GM12878 (cell line): ENCODE data around the gene COTL1. TPM values are rescaled to one million over a fixed set of nuclear protein-coding genes. Genes with fewer than 3 reads are reported as not detected.

Experiments
- ATAC-seq: fragments of 200-7000 bp; cut with Tn5 transposase; 3 replicates; pipeline ENCODE4 v1.9.1; 2020; ENCODE audit warnings: mild to moderate bottlenecking, moderate library complexity
- BruUV-seq: library from RNA; stranded (reverse); fragments of 400-500 nt; replicated peaks from 2 replicates; lab custom pipeline; 2021; lab: Mats Ljungman, UMichigan
- CTCF ChIA-PET: fragments of 300-600 bp; sonication (Branson Sonifier 250); formaldehyde crosslinking; extraction: SDS; loops from one replicate; lab custom pipeline; 2021; ENCODE audit warnings: inconsistent platforms; lab: Yijun Ruan, JAX
- POLR2A ChIA-PET: fragments of 350-600 bp; formaldehyde crosslinking; extraction: SDS; loops from one replicate; lab custom pipeline; 2021; ENCODE audit warnings: inconsistent platforms; lab: Charles Lee
- RAD21 ChIA-PET: fragments of 300-600 bp; sonication (Branson Sonifier 250); formaldehyde crosslinking; loops from one replicate; lab custom pipeline; 2023; ENCODE audit warnings: antibody characterized with exemption; ENCODE audit not compliant: unreplicated experiment; lab: Charles Lee
- SMC1A ChIA-PET: fragments of 300-600 bp; sonication (Branson Sonifier 250); formaldehyde crosslinking; loops from one replicate; lab custom pipeline; 2023; ENCODE audit not compliant: unreplicated experiment, uncharacterized antibody; lab: Charles Lee
- DNase-seq: peaks from one replicate; pipeline ENCODE4 v3.0.0-alpha.2; 2011; ENCODE audit warnings: low read depth, low spot score
- FAIRE-seq: peaks from 3 replicates; lab custom pipeline; 2011; peaks lifted over from hg19 to GRCh38; lab: Jason Lieb, UNC
- H2AFZ ChIP-seq: 2 replicates; pipeline ENCODE4 v1.6.0; 2011; ENCODE audit warnings: low read depth, low read length, control low read depth; ENCODE audit not compliant: control insufficient read depth
- H3K27ac ChIP-seq: 2 replicates; pipeline ENCODE4 v1.5.1; 2011; ENCODE audit warnings: control low read depth; ENCODE audit not compliant: control insufficient read depth, insufficient read depth
- H3K27me3 ChIP-seq, 2 experiments: replicated peaks in 1 of 2; 2 replicates each; pipeline versions ENCODE4 v1.6.0 to v1.6.1; 2011; ENCODE audit warnings: low read length in 1 of 2; ENCODE audit not compliant: control insufficient read depth in 2 of 2, insufficient read depth in 2 of 2
- H3K36me3 ChIP-seq, 2 experiments: 2 replicates each; pipeline ENCODE4 v1.5.1; 2011; ENCODE audit warnings: low read length in 1 of 2; ENCODE audit not compliant: control insufficient read depth in 2 of 2, insufficient read depth in 2 of 2
- H3K4me1 ChIP-seq: 2 replicates; pipeline ENCODE4 v1.6.1; 2011; ENCODE audit warnings: mild to moderate bottlenecking, low read length, moderate library complexity, mixed read lengths; ENCODE audit not compliant: control insufficient read depth, insufficient read depth
- H3K4me2 ChIP-seq: 2 replicates; pipeline ENCODE4 v1.6.0; 2011; ENCODE audit warnings: control low read depth; ENCODE audit not compliant: control insufficient read depth, insufficient read depth
- H3K4me3 ChIP-seq: fragments of 200-600 bp; sonication (generic); 2 replicates; pipeline ENCODE4 v1.5.1; 2016
- H3K79me2 ChIP-seq: 2 replicates; pipeline ENCODE4 v1.6.0; 2011; ENCODE audit warnings: low read length; ENCODE audit not compliant: control insufficient read depth, insufficient read depth
- H3K9ac ChIP-seq: 2 replicates; pipeline ENCODE4 v1.8.0; 2011; ENCODE audit warnings: low read length, control low read depth, mixed read lengths; ENCODE audit not compliant: control insufficient read depth, insufficient read depth
- H3K9me3 ChIP-seq: replicated peaks from 3 replicates; pipeline ENCODE4 v1.5.1; 2011; ENCODE audit warnings: mild to moderate bottlenecking, low read length; ENCODE audit not compliant: control insufficient read depth, insufficient read depth
- H4K20me1 ChIP-seq: 2 replicates; pipeline ENCODE4 v1.6.0; 2011; ENCODE audit not compliant: control insufficient read depth, insufficient read depth
- CUX1 ChIP-seq: IDR thresholded peaks from 2 replicates; pipeline ENCODE4 v1.6.1; 2012; ENCODE audit warnings: improper control_type of control experiment, low read depth, low read length; ENCODE audit not compliant: insufficient replicate concordance
- EGR1 ChIP-seq, 2 experiments: IDR thresholded peaks; 1 replicate in 1 of 2; 2 replicates in 1 of 2; pipeline ENCODE4 v1.6.1; 2011 to 2012; ENCODE audit warnings: low read depth in 2 of 2, low read length in 2 of 2, borderline replicate concordance in 1 of 2, mild to moderate bottlenecking in 1 of 2, moderate library complexity in 1 of 2
- ESRRA ChIP-seq: IDR thresholded peaks from 2 replicates; pipeline ENCODE4 v1.6.1; 2012; ENCODE audit warnings: mild to moderate bottlenecking, low read length, improper control_type of control experiment
- FOS ChIP-seq: IDR thresholded peaks from 3 replicates; pipeline ENCODE4 v1.6.1; 2011; ENCODE audit warnings: borderline replicate concordance; ENCODE audit not compliant: insufficient read length; ENCODE audit errors: extremely low read depth
- HDAC2 ChIP-seq: fragments of 200-600 bp; sonication (generic); IDR thresholded peaks from 2 replicates; pipeline ENCODE4 v1.6.1; 2017
- IKZF1 ChIP-seq: fragments of 450-650 bp; conservative IDR thresholded peaks from 2 replicates; pipeline ENCODE4 v1.6.1; 2017; ENCODE audit warnings: antibody characterized with exemption, mild to moderate bottlenecking
- NFIC ChIP-seq: IDR thresholded peaks from 2 replicates; pipeline ENCODE4 v1.6.1; 2012; ENCODE audit warnings: low read depth, mild to moderate bottlenecking, inconsistent platforms, low read length, moderate library complexity
- PAX5 ChIP-seq: IDR thresholded peaks from 2 replicates; pipeline ENCODE4 v1.6.1; 2011; ENCODE audit warnings: low read depth, low read length, borderline replicate concordance
- POU2F2 ChIP-seq: IDR thresholded peaks from 3 replicates; pipeline ENCODE4 v1.6.1; 2011; ENCODE audit warnings: low read depth, mild to moderate bottlenecking, low read length, borderline replicate concordance
- SUZ12 ChIP-seq: fragments of 200-600 bp; sonication (generic); IDR thresholded peaks from one replicate; pipeline ENCODE4 v1.6.1; 2018; ENCODE audit warnings: antibody characterized with exemption, mild to moderate bottlenecking; ENCODE audit not compliant: unreplicated experiment
- TAF1 ChIP-seq: IDR thresholded peaks from 2 replicates; pipeline ENCODE4 v1.6.1; 2011; ENCODE audit warnings: mild to moderate bottlenecking, low read depth, low read length, borderline replicate concordance
- ZBED1 ChIP-seq: IDR thresholded peaks from 2 replicates; pipeline ENCODE4 v1.6.1; 2016; ENCODE audit warnings: borderline replicate concordance
- whole genome bisulfite sequencing: methylation state at CpG from one replicate; pipeline ENCODE4 v1.1.6; 2016; ENCODE audit warnings: low lambda C conversion rate; ENCODE audit not compliant: insufficient replicate concordance, insufficient coverage; ENCODE audit errors: missing lambda C conversion rate; 5-methylcytosine and 5-hydroxymethylcytosine counted together
- in situ Hi-C: fragments of 300-500 bp; cut with MboI; formaldehyde crosslinking; loops from 9 replicates; pipeline ENCODE4 v1.14.3; 2018; ENCODE audit warnings: mixed read lengths
- intact Hi-C: fragments of 100-400 bp; cut with micrococcal nuclease; formaldehyde crosslinking; loops from one replicate; pipeline ENCODE4 v1.14.2; 2022; ENCODE audit not compliant: unreplicated experiment
- polyA plus RNA-seq, 11 experiments: library from polyadenylated mRNA; depleted of rRNA in 4 of 11; unstranded in 6 of 11; stranded (reverse) in 5 of 11; fragments of >200 nt; fragmentation: Nextera tagmentation in 4 of 11; fragmentation: Illumina TruSeq in 1 of 11; extraction: Ambion mirVana in 4 of 11; extraction: Trizol in 1 of 11; gene quantifications; 1 replicate in 1 of 11; 2 replicates in 10 of 11; pipeline versions ENCODE4 v1.2.1 to v1.2.3, GENCODE V29; 2011 to 2016; ENCODE audit warnings: inconsistent platforms in 2 of 11, missing spikeins in 2 of 11, low read depth in 1 of 11
- total RNA-seq, 4 experiments: library from RNA; depleted of rRNA in 3 of 4; stranded (reverse); fragments of >200 nt in 3 of 4; fragmentation: Illumina TruSeq in 1 of 4; extraction: Trizol in 1 of 4; gene quantifications; 2 replicates each; pipeline versions ENCODE4 v1.2.1 to v1.2.3, GENCODE V29; 2013 to 2021
- TF ChIP-seq, protein P1 (sequence below): IDR thresholded peaks from 2 replicates; pipeline ENCODE4 v1.6.1; 2012; ENCODE audit warnings: mild to moderate bottlenecking, low read depth, low read length

The COTL1 gene
- total and polyA plus RNA-seq, 10 of the 15 experiments (the other 5 are each of a cell fraction or from before 2014, with no cell fraction given) = 140 to 894 (median 330) TPM

DNA sequence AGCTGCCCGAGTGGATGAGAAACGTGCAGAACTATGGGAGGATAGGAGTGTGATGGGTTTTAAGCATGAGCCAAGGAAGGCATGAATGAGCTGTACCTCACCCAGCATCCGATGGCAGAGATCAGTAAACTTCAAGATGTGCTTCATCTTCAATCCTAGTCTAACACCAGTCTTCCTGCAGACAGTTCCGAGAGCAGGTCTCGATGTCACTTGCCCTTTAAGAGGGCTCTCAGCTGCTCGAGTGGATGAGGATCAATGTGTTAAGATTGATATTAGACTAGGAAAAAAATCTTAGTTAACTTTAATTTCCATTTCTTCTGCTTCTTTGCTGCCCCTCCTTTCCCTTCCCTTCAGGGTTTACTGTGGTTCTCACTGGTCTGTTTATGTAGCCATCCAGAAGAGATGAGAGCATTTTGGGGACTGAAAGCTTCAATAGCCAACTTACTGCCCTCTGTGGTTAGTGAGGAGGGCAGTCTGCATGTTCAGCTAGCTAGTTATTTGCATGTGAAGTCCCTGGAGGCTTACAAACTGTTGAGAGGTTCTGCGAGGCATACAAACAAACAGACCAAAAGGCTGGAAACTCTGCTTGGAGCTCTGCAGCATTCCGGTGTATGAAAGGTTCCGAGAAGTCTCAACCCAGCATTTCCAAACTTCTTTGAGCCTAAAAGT is 45.7 kb upstream of the COTL1 start (continued):
- TF ChIP-seq HDAC2 = no peak
- TF ChIP-seq POU2F2 = peak; percentile 97; the same call in 2 of the 3 replicates
- no peak for TF ChIP-seq SUZ12
- no peak for TF ChIP-seq EGR1 (IDR thresholded peaks at IDR 0.05; ENCODE audit: borderline replicate concordance in 1 of 2, low read depth in 2 of 2, low read length in 2 of 2)

DNA sequence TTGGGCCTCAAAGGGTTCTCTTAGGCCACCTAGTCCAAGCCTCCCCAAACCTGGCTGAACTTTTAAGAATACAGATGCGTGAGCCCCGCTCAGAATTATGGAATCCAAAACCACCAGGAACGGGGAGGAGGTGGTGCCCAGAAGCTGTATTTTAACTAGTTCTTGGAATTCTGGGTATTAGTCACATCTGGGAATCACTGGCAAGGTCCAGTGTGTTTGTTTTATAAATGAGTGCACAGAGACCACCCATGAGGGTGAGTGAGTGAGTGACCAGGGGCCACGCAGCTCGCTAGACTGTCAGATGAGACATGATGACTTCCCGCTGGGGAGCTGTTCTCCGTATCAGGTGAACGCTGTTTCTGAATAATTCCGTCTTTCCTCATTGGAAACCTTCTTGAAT is 44.6 kb upstream of the COTL1 start:
- ChIA-PET SMC1A (interaction anchor here (0.7 to 3.5 kb wide), 10 partner anchors 9 to 307 kb away, joined by 3 to 32 read pairs (median 6); no protein-coding TSS in a partner anchor), RAD21 (interaction anchor here (1.1 to 2.6 kb wide), 4 partner anchors 10 to 385 kb away, joined by 3 to 7 read pairs (median 6); no protein-coding TSS in a partner anchor), POLR2A (interaction anchor here (1.4 kb wide), 1 partner anchor 39 kb away, joined by 3 read pairs; no protein-coding TSS in a partner anchor), CTCF (interaction anchor here (0.6 to 5.2 kb wide), 10 partner anchors 8 to 386 kb away, joined by 3 to 50 read pairs (median 6); no protein-coding TSS in a partner anchor)
- ATAC-seq (no peak), DNase-seq (no peak), FAIRE-seq (no peak)
- Histone ChIP-seq H4K20me1 (no peaks in the 10 kb centered on the region), H3K27me3 (no peaks in the 10 kb centered on the region), H3K4me3 (no peak overlapping the region), H3K9me3 (no peaks in the 10 kb centered on the region), H3K4me1 (peaks cover 22% of the 10 kb centered on the region), H3K27ac (no peak overlapping the region), H3K79me2 (no peaks in the 10 kb centered on the region; the same call in 1 of the 2 replicates), H3K9ac (no peak overlapping the region), H3K36me3 (peaks cover 23 to 39% of the 10 kb centered on the region in 2 experiments), H3K4me2 (no peak overlapping the region), H2AFZ (no peak overlapping the region)
- in situ Hi-C loops = no loop called here
- intact Hi-C loops = loop anchor here (2.0 kb wide), 1 partner anchor 40 kb away; no protein-coding TSS in a partner anchor
- 97% methylated on average over 9 of the region's 9 CpGs for WGBS
- TSS peak; percentile 9 for BruUV-seq
- no peak for TF ChIP-seq IKZF1
- no peak for TF ChIP-seq ESRRA
- no peak for TF ChIP-seq PAX5
- no peak for TF ChIP-seq CUX1
- TF ChIP-seq, protein P1, sequence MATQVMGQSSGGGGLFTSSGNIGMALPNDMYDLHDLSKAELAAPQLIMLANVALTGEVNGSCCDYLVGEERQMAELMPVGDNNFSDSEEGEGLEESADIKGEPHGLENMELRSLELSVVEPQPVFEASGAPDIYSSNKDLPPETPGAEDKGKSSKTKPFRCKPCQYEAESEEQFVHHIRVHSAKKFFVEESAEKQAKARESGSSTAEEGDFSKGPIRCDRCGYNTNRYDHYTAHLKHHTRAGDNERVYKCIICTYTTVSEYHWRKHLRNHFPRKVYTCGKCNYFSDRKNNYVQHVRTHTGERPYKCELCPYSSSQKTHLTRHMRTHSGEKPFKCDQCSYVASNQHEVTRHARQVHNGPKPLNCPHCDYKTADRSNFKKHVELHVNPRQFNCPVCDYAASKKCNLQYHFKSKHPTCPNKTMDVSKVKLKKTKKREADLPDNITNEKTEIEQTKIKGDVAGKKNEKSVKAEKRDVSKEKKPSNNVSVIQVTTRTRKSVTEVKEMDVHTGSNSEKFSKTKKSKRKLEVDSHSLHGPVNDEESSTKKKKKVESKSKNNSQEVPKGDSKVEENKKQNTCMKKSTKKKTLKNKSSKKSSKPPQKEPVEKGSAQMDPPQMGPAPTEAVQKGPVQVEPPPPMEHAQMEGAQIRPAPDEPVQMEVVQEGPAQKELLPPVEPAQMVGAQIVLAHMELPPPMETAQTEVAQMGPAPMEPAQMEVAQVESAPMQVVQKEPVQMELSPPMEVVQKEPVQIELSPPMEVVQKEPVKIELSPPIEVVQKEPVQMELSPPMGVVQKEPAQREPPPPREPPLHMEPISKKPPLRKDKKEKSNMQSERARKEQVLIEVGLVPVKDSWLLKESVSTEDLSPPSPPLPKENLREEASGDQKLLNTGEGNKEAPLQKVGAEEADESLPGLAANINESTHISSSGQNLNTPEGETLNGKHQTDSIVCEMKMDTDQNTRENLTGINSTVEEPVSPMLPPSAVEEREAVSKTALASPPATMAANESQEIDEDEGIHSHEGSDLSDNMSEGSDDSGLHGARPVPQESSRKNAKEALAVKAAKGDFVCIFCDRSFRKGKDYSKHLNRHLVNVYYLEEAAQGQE = no peak
- no peak for TF ChIP-seq HDAC2
- TF ChIP-seq ZBED1 = no peak
- TF ChIP-seq NFIC = no peak
- no peak for TF ChIP-seq TAF1
- TF ChIP-seq FOS = no peak
